ENCODE data around the gene HSPB7. TPM values are rescaled to one million over a fixed set of nuclear protein-coding genes. Genes with fewer than 3 reads are reported as not detected.
"Not testable (repeated sequence)": the region's sequence is repeated elsewhere in the genome, so short reads cannot be mapped to it uniquely, and the experiment has no call there.

HSPB7 gene
- total RNA-seq, 1 experiment from 2014 or later, result 4.5 TPM

- H3K4me3 ChIP-seq, result no peak overlapping the region
- no peaks in the 10 kb centered on the region for H3K9me3 ChIP-seq
- no peaks in the 10 kb centered on the region for H3K27me3 ChIP-seq
- no peaks in the 10 kb centered on the region for H3K36me3 ChIP-seq
- peak; percentile 84 for DNase-seq
Measured at GRCh38 chr1:16032388-16033102, 14.7 kb upstream of the HSPB7 start.

- no peaks in the 10 kb centered on the region for H3K27me3 ChIP-seq
- H3K4me3 ChIP-seq, result no peak overlapping the region
- DNase-seq, result no peak
- no peaks in the 10 kb centered on the region for H3K36me3 ChIP-seq
- H3K9me3 ChIP-seq, result no peaks in the 10 kb centered on the region
Measured at GRCh38 chr1:16031551-16031950, 13.7 kb upstream of the HSPB7 start.

GRCh38 chr1:16029288-16029687 lies 11.4 kb upstream of the HSPB7 start:
- Histone ChIP-seq H3K27me3 (no peaks in the 10 kb centered on the region), H3K9me3 (no peaks in the 10 kb centered on the region), H3K36me3 (no peaks in the 10 kb centered on the region), H3K4me3 (no peak overlapping the region)
- DNase-seq, result no peak

GRCh38 chr1:16029003-16029268 lies 11.1 kb upstream of the HSPB7 start:
- not testable (repeated sequence) for H3K27me3 ChIP-seq, H3K4me3 ChIP-seq, H3K9me3 ChIP-seq, DNase-seq, H3K36me3 ChIP-seq

GRCh38 chr1:16028237-16029002 lies 10.6 kb upstream of the HSPB7 start:
- no peak for DNase-seq
- Histone ChIP-seq H3K36me3 (no peaks in the 10 kb centered on the region), H3K27me3 (no peaks in the 10 kb centered on the region), H3K4me3 (no peak overlapping the region), H3K9me3 (no peaks in the 10 kb centered on the region)

GRCh38 chr1:16026723-16027484 lies 9.1 kb upstream of the HSPB7 start:
- DNase-seq, result no peak
- H3K36me3 ChIP-seq, result no peaks in the 10 kb centered on the region
- H3K4me3 ChIP-seq, result no peak overlapping the region
- H3K27me3 ChIP-seq, result no peaks in the 10 kb centered on the region
- H3K9me3 ChIP-seq, result no peaks in the 10 kb centered on the region

GRCh38 chr1:16026302-16026701 lies 8.5 kb upstream of the HSPB7 start:
- not testable (repeated sequence) for H3K9me3 ChIP-seq, DNase-seq, H3K36me3 ChIP-seq, H3K4me3 ChIP-seq, H3K27me3 ChIP-seq

- no peaks in the 10 kb centered on the region for H3K36me3 ChIP-seq
- H3K4me3 ChIP-seq, result no peak overlapping the region
- H3K27me3 ChIP-seq, result no peaks in the 10 kb centered on the region
- no peak for DNase-seq
- H3K9me3 ChIP-seq, result no peaks in the 10 kb centered on the region
Measured at GRCh38 chr1:16023050-16023653, 5.3 kb upstream of the HSPB7 start.

- no peak overlapping the region for H3K4me3 ChIP-seq
- DNase-seq, result no peak
- no peaks in the 10 kb centered on the region for H3K9me3 ChIP-seq
- no peaks in the 10 kb centered on the region for H3K36me3 ChIP-seq
- no peaks in the 10 kb centered on the region for H3K27me3 ChIP-seq
Measured at GRCh38 chr1:16022393-16022792, 4.5 kb upstream of the HSPB7 start.

- DNase-seq, result no peak
- no peaks in the 10 kb centered on the region for H3K36me3 ChIP-seq
- no peaks in the 10 kb centered on the region for H3K27me3 ChIP-seq
- no peaks in the 10 kb centered on the region for H3K9me3 ChIP-seq
- H3K4me3 ChIP-seq, result no peak within 1 kb of the TSS
Measured at GRCh38 chr1:16021681-16022080, 3.8 kb upstream of the HSPB7 start, which contains the start of gene CLCNKA. CLCNKA (plus strand) TSS chr1:16022036; CDS start chr1:16022620, 584 bp downstream.

GRCh38 chr1:16020878-16021277 lies 3.0 kb upstream of the HSPB7 start:
- DNase-seq, H3K36me3 ChIP-seq: not testable (repeated sequence)

GRCh38 chr1:16020325-16020724 lies 2.5 kb upstream of the HSPB7 start:
- H3K27me3 ChIP-seq, result no peaks in the 10 kb centered on the region
- H3K9me3 ChIP-seq, result no peaks in the 10 kb centered on the region
- no peak overlapping the region for H3K4me3 ChIP-seq
- DNase-seq, result no peak
- no peaks in the 10 kb centered on the region for H3K36me3 ChIP-seq

More at GRCh38 chr1:16020878-16021277, 3.0 kb upstream of the HSPB7 start:
- not testable (repeated sequence) for H3K9me3 ChIP-seq, H3K4me3 ChIP-seq, H3K27me3 ChIP-seq

- no peaks in the 10 kb centered on the region for H3K9me3 ChIP-seq
- H3K36me3 ChIP-seq, result no peaks in the 10 kb centered on the region
- DNase-seq, result no peak
- H3K27me3 ChIP-seq, result no peaks in the 10 kb centered on the region
- H3K4me3 ChIP-seq, result no peak overlapping the region
Measured at GRCh38 chr1:16019644-16020277, 1.9 kb upstream of the HSPB7 start.

GRCh38 chr1:16018749-16019643 lies 1.2 kb upstream of the HSPB7 start:
- Histone ChIP-seq H3K27me3 (no peaks in the 10 kb centered on the region), H3K36me3 (no peaks in the 10 kb centered on the region), H3K9me3 (no peaks in the 10 kb centered on the region), H3K4me3 (no peak overlapping the region)
- no peak for DNase-seq

- DNase-seq, result no peak
- Histone ChIP-seq H3K27me3 (no peaks in the 10 kb centered on the region), H3K36me3 (no peaks in the 10 kb centered on the region), H3K4me3 (no peak overlapping the region), H3K9me3 (no peaks in the 10 kb centered on the region)
Measured at GRCh38 chr1:16018308-16018707, 465 bp upstream of the HSPB7 start.

- H3K36me3 ChIP-seq, result no peaks in the 10 kb centered on the region
- no peaks in the 10 kb centered on the region for H3K27me3 ChIP-seq
- H3K9me3 ChIP-seq, result no peaks in the 10 kb centered on the region
- H3K4me3 ChIP-seq, result no peak overlapping the region; the same call in 1 of the 2 replicates
- no peak for DNase-seq
Measured at GRCh38 chr1:16017076-16017460, 775 bp downstream of the HSPB7 start.
